OCI-LY7 (cell line): ENCODE data around the gene COBLL1. TPM values are rescaled to one million over a fixed set of nuclear protein-coding genes. Genes with fewer than 3 reads are reported as not detected.

ENCODE experiments used
- BruUV-seq: library from RNA; stranded (reverse); fragments of 400-500 nt; replicated peaks from 2 replicates; lab custom pipeline; 2021; lab: Mats Ljungman, UMichigan
- CTCF ChIA-PET: fragments of 300-600 bp; sonication (Branson Sonifier 250); formaldehyde crosslinking; loops from one replicate; lab custom pipeline; 2022; ENCODE audit warnings: antibody characterized with exemption; ENCODE audit not compliant: unreplicated experiment; lab: Charles Lee
- POLR2A ChIA-PET: fragments of 300-600 bp; sonication (Branson Sonifier 250); formaldehyde crosslinking; loops from one replicate; lab custom pipeline; 2022; ENCODE audit warnings: antibody characterized with exemption; lab: Charles Lee
- DNase-seq: peaks from one replicate; pipeline ENCODE4 v3.0.0-alpha.2; 2015; ENCODE audit warnings: low spot score
- H2AFZ ChIP-seq: fragments of 200-600 bp; sonication (generic), shearing (Covaris generic); 2 replicates; pipeline ENCODE4 v1.6.1; 2014; ENCODE audit warnings: mild to moderate bottlenecking, antibody characterized with exemption, low read length, moderate library complexity
- H3K27ac ChIP-seq: fragments of 200-600 bp; sonication (generic); 2 replicates; pipeline ENCODE4 v1.5.1; 2014; ENCODE audit warnings: mixed run types, low read depth, mild to moderate bottlenecking, moderate library complexity, low read length, inconsistent platforms; ENCODE audit not compliant: poor library complexity, severe bottlenecking
- H3K36me3 ChIP-seq: fragments of 200-600 bp; sonication (generic); 2 replicates; pipeline ENCODE4 v1.6.1; 2014; ENCODE audit warnings: mild to moderate bottlenecking, antibody characterized with exemption, low read length, moderate library complexity, mixed read lengths; ENCODE audit not compliant: insufficient read depth
- H3K4me1 ChIP-seq: fragments of 200-600 bp; sonication (generic); 2 replicates; pipeline ENCODE4 v1.5.1; 2014; ENCODE audit warnings: mild to moderate bottlenecking, low read length; ENCODE audit not compliant: insufficient read depth, poor library complexity, severe bottlenecking
- H3K4me2 ChIP-seq: fragments of 200-600 bp; sonication (generic); 2 replicates; pipeline ENCODE4 v1.6.1; 2014; ENCODE audit warnings: mild to moderate bottlenecking, low read length
- H3K4me3 ChIP-seq: fragments of 200-600 bp; sonication (generic); 2 replicates; pipeline ENCODE4 v1.5.1; 2014; ENCODE audit warnings: mild to moderate bottlenecking, low read depth, low read length; ENCODE audit not compliant: poor library complexity, severe bottlenecking
- H3K79me2 ChIP-seq: fragments of 200-600 bp; sonication (generic); 2 replicates; pipeline ENCODE4 v1.6.1; 2016; ENCODE audit warnings: low read depth, mild to moderate bottlenecking, low read length, moderate library complexity, mixed read lengths; ENCODE audit not compliant: insufficient read depth
- H3K9me2 ChIP-seq: fragments of 200-600 bp; sonication (generic); 2 replicates; pipeline ENCODE4 v1.6.1; 2016; ENCODE audit warnings: mild to moderate bottlenecking, low read length, mixed read lengths; ENCODE audit not compliant: insufficient read depth
- H3K9me3 ChIP-seq: fragments of 200-600 bp; sonication (generic); 2 replicates; pipeline ENCODE4 v1.6.1; 2014; ENCODE audit warnings: mild to moderate bottlenecking, mixed run types, low read length, mixed read lengths
- H4K20me1 ChIP-seq: fragments of 200-600 bp; sonication (generic); 2 replicates; pipeline ENCODE4 v1.6.1; 2014; ENCODE audit warnings: mild to moderate bottlenecking, antibody characterized with exemption, low read length, moderate library complexity, mixed read lengths; ENCODE audit not compliant: insufficient read depth
- CTCF ChIP-seq: fragments of 200-600 bp; sonication (generic); conservative IDR thresholded peaks from 2 replicates; pipeline ENCODE4 v1.5.1; 2014; ENCODE audit warnings: mild to moderate bottlenecking, antibody characterized with exemption, low read length, moderate library complexity, mixed read lengths
- EZH2phosphoT487 ChIP-seq: fragments of 200-600 bp; sonication (generic); IDR thresholded peaks from 2 replicates; pipeline ENCODE4 v1.6.1; 2018; ENCODE audit warnings: low read depth, borderline replicate concordance, mild to moderate bottlenecking, mixed run types, antibody characterized with exemption, low read length, moderate library complexity, mixed read lengths
- intact Hi-C: fragments of 100-400 bp; cut with micrococcal nuclease; formaldehyde crosslinking; loops from one replicate; pipeline ENCODE4 v1.10.0; 2022; ENCODE audit not compliant: unreplicated experiment
- total RNA-seq, 2 experiments: library from RNA; depleted of rRNA in 1 of 2; stranded (reverse); fragments of >200 nt in 1 of 2; shearing (Covaris generic) in 1 of 2; gene quantifications; 2 replicates each; pipeline ENCODE4 v1.2.3, GENCODE V29; 2014 to 2022

Gene COBLL1
- total RNA-seq, 2 experiments from 2014 or later, result 0.79 to 40.7 TPM

GRCh38 chr2:164735309-164735919, 106.2 kb downstream of the COBLL1 start:
- Histone ChIP-seq H3K4me1 (peaks cover 7% of the 10 kb centered on the region), H3K4me3 (no peak overlapping the region), H4K20me1 (no peaks in the 10 kb centered on the region), H3K9me3 (no peaks in the 10 kb centered on the region), H3K36me3 (no peaks in the 10 kb centered on the region), H2AFZ (no peak overlapping the region), H3K27ac (no peak overlapping the region), H3K79me2 (no peaks in the 10 kb centered on the region), H3K4me2 (no peak overlapping the region; the same call in 1 of the 2 replicates), H3K9me2 (no peaks in the 10 kb centered on the region)
- peak; percentile 9 for DNase-seq
- intact Hi-C loops, result loop anchor here (5.0 to 10.0 kb wide), 2 partner anchors 282 to 559 kb away; no protein-coding TSS in a partner anchor
- ChIA-PET CTCF (interaction anchor here (0.9 kb wide), 1 partner anchor 185 kb away, joined by 3 read pairs; no protein-coding TSS in a partner anchor), POLR2A (interaction anchor here (0.5 to 2.1 kb wide), 9 partner anchors 11 to 327 kb away, joined by 3 to 7 read pairs (median 3); no protein-coding TSS in a partner anchor)
- TF ChIP-seq CTCF, result no peak
- TF ChIP-seq EZH2phosphoT487, result no peak
- BruUV-seq, result no TSS peak

DNA sequence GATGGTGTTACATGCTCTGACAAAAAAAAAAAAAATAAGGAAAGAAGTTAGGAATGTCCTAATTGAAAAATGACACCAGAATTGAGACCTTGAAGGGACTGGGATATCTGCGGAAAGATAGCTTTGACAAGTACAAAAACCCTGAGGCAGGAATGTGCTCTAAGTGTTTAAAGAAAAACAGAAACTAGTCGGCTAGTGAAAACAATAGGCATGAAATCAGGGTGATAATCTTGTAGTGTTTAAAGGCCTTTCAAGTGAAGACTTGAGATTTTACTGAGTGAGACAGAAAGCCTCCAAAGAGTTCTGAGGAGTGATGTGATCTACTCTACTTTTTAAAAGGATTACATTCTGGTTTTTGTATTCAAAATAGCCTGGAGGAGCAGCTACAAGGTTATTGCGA, 107.4 kb downstream of the COBLL1 start:
- H3K4me1 ChIP-seq, result peaks cover 7% of the 10 kb centered on the region
- H3K36me3 ChIP-seq, result no peaks in the 10 kb centered on the region
- H4K20me1 ChIP-seq, result no peaks in the 10 kb centered on the region
- POLR2A ChIA-PET, result interaction anchor here (0.6 to 2.1 kb wide), 3 partner anchors 10 to 284 kb away, joined by 3 to 7 read pairs (median 5); no protein-coding TSS in a partner anchor
- H3K4me2 ChIP-seq, result no peak overlapping the region
- no peak overlapping the region for H2AFZ ChIP-seq
- DNase-seq, result no peak
- H3K4me3 ChIP-seq, result no peak overlapping the region
- intact Hi-C loops, result loop anchor here (10.0 kb wide), 1 partner anchor 561 kb away; no protein-coding TSS in a partner anchor
- CTCF ChIA-PET, result no interaction called here
- H3K9me3 ChIP-seq, result no peaks in the 10 kb centered on the region
- no peak for TF ChIP-seq CTCF
- TF ChIP-seq EZH2phosphoT487, result no peak
- no TSS peak for BruUV-seq
- no peak overlapping the region for H3K27ac ChIP-seq
- H3K9me2 ChIP-seq, result no peaks in the 10 kb centered on the region
- H3K79me2 ChIP-seq, result no peaks in the 10 kb centered on the region

DNA sequence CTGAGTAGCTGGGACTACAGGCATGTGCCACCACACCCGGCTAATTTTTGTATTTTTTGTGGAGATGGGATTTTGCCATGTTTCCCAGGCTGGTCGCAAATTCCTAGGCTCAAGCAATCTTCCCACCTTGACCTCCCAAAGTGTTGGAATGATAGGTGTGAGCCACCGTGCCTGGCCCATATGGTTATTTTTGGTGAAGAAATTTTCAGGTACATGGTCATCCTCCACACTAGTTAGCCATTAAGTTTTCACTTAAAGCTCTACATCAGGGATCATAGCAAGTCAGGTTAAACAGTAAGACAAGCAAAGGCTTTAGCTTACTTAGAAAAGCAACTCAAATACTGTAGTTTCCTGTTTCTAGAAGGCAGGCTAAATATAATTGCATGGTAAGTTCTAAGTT, 116.1 kb downstream of the COBLL1 start:
- no peak overlapping the region for H3K27ac ChIP-seq
- no peak overlapping the region for H2AFZ ChIP-seq
- ChIA-PET CTCF (no interaction called here), POLR2A (interaction anchor here (0.6 kb wide), 1 partner anchor 23 kb away, joined by 3 read pairs; no protein-coding TSS in a partner anchor)
- no peaks in the 10 kb centered on the region for H3K79me2 ChIP-seq
- DNase-seq, result no peak
- H4K20me1 ChIP-seq, result no peaks in the 10 kb centered on the region
- no peak overlapping the region for H3K4me3 ChIP-seq
- no peaks in the 10 kb centered on the region for H3K9me3 ChIP-seq
- H3K4me1 ChIP-seq, result no peaks in the 10 kb centered on the region
- H3K36me3 ChIP-seq, result no peaks in the 10 kb centered on the region
- no peak overlapping the region for H3K4me2 ChIP-seq
- intact Hi-C loops, result no loop called here
- TF ChIP-seq EZH2phosphoT487 (no peak), CTCF (no peak)
- BruUV-seq, result no TSS peak
- no peaks in the 10 kb centered on the region for H3K9me2 ChIP-seq
